ENCODE results near the gene VMAC.

- TF ChIP-seq, protein P1, sequence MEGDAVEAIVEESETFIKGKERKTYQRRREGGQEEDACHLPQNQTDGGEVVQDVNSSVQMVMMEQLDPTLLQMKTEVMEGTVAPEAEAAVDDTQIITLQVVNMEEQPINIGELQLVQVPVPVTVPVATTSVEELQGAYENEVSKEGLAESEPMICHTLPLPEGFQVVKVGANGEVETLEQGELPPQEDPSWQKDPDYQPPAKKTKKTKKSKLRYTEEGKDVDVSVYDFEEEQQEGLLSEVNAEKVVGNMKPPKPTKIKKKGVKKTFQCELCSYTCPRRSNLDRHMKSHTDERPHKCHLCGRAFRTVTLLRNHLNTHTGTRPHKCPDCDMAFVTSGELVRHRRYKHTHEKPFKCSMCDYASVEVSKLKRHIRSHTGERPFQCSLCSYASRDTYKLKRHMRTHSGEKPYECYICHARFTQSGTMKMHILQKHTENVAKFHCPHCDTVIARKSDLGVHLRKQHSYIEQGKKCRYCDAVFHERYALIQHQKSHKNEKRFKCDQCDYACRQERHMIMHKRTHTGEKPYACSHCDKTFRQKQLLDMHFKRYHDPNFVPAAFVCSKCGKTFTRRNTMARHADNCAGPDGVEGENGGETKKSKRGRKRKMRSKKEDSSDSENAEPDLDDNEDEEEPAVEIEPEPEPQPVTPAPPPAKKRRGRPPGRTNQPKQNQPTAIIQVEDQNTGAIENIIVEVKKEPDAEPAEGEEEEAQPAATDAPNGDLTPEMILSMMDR (IDR thresholded peaks at IDR 0.05 in 8 of 11, conservative IDR thresholded peaks at IDR 0.05 in 3 of 11) = no peak
- no peak for TF ChIP-seq POLR2A (IDR thresholded peaks at IDR 0.05)
Observed at GRCh38 chr19:5949792-5950305, 45.2 kb downstream of the VMAC start.

All from spleen (tissue), 7 donors.